GM19324 (cell line): Measurements from ENCODE around the gene ATP9B.
A peak's percentile ranks its signal among the peaks of the same experiment; 100 is the strongest.
"Not testable (repeated sequence)": the region's sequence is repeated elsewhere in the genome, so short reads cannot be mapped to it uniquely, and the experiment has no call there.

Experiments used
- ATAC-seq: cut with Tn5 transposase; IDR thresholded peaks from one replicate; pipeline ENCODE4 v1.9.1; 2021; ENCODE audit warnings: mild to moderate bottlenecking, moderate library complexity; ENCODE audit not compliant: unreplicated experiment, low FRiP score

ATP9B gene

DNA sequence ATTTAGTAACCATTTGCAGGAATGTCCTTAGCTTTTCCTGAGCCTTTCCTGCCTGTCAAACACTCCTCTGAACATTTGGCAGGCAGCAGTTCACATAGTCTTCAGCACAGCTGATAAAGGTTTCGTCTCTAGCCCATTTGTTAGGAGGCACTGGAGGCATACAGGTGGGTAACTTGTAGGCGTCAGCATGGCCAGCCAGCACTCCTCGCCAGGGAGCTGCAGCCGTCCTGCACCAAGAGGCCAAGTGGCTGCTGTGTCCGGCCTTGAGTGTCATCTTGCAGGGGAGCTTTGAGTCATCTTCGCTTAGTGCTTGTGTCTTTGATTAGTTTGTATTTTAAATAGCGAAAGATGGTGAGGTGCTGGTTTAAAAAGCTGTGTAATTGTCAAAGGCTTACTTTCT lies 206.3 kb downstream of the ATP9B start:
- ATAC-seq, result peak; percentile 63

DNA sequence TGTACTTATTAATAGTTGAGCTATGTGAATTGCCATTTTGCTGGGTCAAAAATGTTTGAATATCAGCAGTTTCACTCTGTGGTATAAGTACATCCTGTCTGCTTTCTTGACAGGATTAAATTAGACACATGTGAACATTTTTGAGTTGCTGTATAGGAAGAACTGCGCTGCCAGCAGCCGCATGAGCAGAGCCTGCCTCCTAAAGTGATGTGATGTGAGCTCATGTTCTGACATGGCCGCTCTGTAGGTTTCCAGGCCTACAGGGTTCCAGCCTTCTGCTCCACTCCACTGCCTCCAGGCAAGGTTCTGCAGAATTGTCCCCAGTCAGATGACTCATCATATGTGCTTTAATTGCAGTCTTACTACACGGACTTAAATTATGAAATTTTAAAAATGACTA lies 206.8 kb downstream of the ATP9B start:
- ATAC-seq, result peak; percentile 88

DNA sequence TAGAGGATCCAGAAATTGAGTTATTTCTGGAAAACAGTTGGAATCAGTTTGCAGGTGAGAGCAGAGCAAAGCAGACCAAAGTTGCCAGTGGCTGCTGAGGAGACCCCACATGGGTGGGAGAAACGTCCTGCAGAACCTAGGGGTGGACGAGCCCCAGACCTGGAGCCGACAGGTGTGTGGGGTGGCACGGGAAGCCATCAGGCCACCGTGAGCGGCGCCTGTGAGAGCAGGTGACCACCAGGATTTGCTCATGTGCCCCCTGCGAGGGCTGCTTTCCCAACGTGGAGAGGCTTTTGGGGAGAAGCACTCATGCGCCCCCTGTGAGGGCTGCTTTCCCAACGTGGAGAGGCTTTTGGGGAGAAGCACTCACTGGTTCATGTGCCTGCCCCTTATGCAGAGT lies 209.7 kb downstream of the ATP9B start:
- ATAC-seq, result no peak

DNA sequence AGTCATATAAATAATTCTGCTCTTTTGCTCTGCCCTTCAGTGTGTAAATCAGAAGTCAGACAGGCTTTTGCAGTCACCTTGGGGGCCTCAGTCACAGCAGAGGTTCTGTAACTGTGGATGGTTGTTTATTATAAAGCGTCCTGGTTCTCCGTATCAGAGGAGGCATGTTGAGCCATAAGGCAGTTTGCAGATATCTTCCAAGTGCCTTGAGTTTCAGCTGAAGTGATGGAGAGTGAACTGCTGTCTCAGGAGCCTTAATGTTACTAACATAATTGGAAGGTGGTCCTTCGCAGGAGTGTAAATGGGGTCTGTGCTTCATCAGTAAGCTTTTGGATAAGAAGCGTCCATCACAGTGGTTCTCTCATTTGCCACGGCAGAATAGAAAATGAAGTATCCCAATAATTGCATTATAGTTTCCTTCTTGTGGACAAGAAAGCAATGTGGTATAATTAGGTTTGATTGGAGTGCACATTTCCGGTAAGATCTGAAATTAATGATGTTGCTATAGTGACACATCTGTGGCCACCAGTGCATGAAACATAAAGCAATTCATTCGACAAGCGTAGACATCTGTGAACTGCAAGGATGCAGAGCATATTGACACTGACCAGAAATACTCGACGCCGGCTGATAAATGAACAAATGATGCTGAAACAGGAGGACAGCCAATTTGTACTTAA lies 214.1 kb downstream of the ATP9B start:
- no peak for ATAC-seq

DNA sequence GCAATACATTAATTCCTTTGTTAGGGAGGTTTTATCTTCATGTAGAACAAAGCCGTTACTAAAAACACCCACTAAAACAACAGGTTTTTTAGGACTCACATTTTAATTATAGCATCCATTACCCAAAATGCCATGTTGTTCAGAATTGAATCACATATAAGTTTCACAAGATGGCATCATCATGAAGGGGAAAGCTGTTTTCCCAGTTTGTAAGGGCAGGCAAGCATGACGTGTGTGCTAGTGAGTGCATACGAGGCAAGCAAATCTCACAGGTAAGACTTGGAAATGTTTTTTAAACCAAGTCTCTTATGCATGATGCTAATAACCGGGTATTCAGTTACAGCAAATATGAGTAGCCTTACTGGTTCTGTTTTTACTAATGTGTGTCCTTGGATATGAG lies 214.7 kb downstream of the ATP9B start:
- no peak for ATAC-seq

DNA sequence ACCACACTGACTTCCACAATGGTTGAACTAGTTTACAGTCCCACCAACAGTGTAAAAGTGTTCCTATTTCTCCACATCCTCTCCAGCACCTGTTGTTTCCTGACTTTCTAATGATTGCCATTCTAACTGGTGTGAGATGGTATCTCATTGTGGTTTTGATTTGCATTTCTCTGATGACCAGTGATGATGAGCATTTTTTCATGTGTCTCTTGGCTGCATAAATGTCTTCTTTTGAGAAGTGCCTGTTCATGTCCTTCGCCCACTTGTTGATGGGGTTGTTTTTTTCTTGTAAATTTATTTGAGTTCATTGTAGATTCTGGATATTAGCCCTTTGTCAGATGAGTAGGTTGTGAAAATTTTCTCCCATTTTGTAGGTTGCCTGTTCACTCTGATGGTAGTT lies 216.0 kb downstream of the ATP9B start:
- ATAC-seq, result not testable (repeated sequence)

DNA sequence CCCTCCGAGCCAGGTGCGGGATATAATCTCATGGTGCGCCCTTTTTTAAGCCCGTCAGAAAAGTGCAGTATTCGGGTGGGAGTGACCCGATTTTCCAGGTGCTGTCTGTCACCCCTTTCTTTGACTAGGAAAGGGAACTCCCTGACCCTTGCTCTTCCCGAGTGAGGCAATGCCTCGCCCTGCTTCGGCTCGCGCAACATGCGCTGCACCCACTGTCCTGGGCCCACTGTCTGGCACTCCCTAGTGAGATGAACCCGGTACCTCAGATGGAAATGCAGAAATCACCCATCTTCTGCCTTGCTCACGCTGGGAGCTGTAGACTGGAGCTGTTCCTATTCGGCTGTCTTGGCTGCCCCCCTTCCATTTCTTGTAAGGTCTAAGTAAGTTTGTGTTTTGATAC lies 221.2 kb downstream of the ATP9B start:
- not testable (repeated sequence) for ATAC-seq

DNA sequence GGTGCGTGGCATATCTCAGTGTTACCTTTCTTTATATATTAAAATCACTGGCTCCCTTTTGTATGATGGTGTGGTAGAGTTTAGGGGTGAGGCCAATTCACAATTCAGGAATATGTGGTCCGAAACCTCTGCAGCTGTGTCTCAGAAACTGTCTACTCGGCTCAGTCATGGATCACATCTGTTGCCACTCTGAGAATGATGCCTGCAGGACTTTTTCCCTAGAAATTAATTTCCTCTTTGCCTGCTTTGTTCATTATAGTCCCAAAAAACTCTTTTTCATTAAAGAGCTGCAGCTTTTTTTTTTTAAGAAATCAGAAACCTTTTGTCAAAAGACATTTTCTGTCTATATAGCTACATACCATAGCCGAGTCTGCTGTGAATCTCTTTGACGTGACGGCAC lies 221.7 kb downstream of the ATP9B start:
- no peak for ATAC-seq

DNA sequence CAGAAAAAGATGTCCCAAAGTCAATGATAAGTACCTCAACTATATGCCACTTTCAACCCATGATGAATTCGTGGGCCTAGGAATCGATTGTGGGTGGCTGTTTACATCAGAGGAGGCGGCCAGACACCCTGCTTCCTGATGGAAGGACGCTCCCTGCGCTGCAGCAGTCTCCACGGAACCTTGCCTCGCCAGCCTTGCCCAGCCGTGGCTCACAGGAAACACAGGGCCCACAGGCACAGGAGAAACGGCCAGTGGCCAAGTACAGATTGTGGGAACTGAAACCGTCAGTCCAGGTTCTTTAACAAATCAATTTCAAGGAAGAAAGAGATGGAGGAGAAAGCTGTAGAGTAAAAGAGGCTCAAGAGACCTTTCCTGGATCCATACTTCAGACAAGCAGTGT lies 225.0 kb downstream of the ATP9B start:
- no peak for ATAC-seq

DNA sequence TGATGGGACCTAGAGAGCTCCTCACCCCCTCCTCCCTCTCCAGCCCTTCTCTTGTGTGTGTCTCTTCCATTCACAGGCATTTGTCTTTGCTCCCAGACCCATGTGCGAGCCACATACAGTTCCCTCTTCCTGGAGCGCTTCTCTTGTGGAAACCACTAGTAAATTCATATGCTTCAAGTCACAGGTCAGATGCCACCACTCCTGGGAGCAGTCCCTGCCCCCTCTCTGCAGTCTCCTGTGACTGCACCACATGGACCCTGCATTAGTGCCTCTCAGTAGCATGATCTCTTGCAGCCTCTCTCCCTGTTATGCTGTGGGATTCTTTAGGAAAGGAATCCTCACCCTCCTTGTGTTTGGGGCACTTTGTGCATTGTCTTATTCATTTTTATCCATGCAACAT lies 230.1 kb downstream of the ATP9B start:
- ATAC-seq, result no peak

DNA sequence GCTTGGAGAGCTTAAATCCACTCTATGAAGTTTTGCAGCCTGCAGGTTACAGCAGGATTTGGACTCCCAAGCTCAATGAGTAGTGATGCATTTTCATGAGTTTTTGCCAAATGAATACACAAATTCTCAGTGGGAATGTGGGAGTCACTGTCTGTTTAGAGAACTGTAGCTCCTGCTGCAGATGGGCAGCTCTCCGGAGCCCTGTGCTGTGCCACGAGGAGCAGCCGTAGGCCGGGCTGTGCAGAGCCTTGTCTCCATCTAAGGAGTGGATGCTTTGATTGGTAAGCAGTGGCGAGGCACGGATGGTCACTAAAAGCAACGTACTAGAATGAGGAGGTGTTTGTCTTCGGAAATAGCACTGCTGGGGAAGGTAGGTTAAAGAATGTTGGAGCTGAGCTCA lies 230.5 kb downstream of the ATP9B start:
- ATAC-seq, result no peak

DNA sequence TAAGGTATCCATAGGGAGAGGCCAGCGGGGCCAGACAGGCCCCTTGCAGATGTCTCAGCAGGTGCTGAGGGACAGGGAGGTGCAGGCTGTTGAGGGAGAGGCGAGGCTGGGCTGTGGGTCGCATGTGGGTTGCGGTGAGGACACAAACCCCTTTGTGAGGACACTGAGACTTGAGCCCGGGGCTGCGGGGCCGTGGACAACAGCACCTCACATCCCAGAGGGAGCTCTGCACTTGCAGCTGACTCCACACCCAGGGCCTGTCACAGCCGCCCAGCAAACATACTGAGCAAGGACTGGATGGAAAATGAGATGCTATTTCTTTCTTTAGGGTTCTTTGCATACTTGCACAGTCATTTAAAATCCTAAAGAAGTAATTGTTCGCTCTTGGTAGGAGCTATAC lies 231.2 kb downstream of the ATP9B start:
- no peak for ATAC-seq

DNA sequence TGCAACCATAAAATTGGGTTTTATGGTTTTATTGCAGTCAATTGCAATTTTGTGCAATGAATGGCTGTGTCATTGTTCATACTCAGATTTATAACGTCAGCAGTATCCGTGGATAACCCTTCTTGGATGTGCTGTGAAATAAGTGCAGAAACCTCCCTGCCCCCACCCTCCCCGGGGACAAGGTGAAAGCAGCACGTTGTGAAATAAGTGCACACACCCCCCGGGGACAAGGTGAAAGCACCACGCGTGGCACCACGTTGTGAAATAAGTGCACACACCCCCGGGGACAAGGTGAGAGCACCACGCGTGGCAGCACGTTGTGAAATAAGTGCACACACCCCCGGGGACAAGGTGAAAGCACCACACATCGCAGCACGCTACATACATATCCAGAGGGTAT lies 232.9 kb downstream of the ATP9B start:
- no peak for ATAC-seq

DNA sequence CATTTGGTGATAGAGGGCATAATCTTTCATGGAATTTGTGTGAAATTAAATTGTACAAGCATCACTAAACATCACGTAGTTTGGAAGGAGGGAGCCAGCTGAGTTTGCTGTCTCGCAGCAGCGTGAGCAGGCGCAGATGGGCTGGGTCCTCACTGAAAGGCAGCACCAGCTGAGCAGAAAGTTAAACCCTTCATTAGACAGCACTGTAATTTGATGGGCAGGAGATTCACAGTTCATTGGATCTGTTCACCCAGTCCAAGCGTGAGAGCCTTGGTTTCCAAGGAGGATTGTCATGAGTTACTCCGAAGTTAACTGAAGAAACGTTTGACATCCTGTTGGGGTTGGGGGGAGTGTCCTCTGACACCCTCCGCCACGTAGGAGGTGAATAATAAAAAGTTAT lies 236.7 kb downstream of the ATP9B start:
- no peak for ATAC-seq

DNA sequence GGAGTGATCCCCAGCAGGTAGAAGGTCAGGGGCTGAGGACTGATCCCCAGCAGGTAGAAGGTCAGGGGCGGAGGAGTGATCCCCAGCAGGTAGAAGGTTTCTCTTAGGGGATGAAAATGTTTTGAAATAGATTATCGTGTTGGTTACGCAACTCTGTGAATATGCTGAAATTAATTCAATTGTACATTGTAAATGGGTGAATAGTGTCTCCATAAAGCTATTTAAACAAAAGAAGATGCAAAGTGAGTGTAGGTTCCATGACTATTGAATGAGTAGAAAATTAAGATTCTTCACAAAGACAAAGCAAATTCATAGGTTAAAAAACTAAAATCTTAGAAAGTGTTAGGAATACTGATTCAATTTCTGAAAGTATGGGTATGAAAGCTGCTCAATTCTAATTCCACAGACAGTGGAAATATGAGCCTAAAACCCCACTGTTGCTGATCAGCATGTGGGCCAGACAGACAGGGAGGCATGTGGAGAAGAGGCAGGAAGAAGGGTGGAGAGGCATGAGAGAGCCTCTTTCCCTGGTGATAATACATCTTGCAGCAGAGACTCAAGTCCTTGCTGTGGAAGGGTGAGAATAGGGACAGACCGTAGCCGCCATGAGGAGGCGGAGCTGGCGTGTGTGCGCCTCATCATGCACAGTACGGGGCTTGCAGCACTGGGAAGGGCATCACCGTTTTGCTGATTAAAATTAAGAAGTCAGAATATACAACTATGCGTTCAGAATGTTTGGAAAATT lies 240.6 kb downstream of the ATP9B start:
- no peak for ATAC-seq

DNA sequence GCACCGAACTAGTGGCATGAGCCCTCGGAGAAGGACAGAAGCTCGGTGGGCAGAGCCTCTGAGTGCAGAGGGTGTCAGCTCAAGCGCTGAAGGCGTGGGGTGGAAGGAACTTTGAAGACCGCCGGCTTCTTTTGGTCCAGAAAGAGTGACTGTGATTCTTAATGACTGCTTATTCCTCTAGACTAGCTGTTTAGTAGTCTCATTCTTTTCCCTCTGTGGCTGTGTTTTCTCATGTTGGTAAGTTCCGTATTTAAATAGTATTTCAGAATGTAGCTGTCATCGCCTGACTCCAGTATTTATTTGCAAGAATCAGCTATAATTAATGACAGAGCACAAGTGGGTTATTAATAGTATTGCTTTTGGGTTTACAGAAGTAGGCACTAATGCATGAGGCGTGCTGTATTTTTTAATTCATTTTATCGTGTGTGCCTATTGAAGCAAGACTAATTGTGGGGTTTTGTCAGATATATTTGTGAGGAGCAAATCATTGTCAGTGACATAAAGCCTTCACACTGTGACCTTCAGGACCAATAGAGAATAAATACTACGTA lies 245.7 kb downstream of the ATP9B start:
- no peak for ATAC-seq

DNA sequence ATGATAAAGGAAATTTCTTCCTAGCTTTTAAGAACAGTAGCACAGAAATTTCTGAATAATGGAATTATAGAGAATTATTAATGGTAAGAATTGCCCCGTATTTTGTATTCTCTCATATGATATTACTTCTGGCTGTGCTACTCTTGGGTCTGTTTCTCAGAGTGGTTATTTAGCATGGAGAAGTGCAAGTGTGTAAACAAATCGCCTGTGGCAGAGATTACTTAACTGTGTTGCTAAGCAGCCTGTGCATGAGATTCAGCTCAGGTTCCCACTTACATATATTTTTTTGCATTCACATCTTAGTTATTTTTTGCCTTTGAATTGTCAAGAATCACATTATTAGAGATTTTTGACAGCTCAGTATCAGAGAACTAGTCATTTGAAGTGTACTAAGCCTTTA lies 246.4 kb downstream of the ATP9B start:
- no peak for ATAC-seq

DNA sequence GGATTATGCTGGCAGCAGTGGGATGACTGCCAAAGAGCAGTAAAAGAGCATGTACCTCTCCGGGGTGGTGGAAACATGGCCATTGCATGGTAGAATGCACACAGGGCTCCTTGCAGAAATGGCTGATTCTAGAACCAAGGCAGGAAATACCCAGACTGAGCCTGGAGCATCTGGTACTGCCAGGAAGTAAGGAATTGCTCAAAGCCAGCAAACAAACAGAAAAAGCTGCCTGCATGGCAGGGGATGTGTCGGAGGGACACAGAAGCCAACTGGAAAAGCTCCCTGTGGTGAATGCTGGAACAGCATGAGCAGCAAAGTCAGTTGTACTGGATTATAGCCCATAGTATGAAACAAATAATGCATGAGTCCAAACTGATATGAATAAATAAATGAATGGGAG lies 248.5 kb downstream of the ATP9B start:
- ATAC-seq, result no peak

DNA sequence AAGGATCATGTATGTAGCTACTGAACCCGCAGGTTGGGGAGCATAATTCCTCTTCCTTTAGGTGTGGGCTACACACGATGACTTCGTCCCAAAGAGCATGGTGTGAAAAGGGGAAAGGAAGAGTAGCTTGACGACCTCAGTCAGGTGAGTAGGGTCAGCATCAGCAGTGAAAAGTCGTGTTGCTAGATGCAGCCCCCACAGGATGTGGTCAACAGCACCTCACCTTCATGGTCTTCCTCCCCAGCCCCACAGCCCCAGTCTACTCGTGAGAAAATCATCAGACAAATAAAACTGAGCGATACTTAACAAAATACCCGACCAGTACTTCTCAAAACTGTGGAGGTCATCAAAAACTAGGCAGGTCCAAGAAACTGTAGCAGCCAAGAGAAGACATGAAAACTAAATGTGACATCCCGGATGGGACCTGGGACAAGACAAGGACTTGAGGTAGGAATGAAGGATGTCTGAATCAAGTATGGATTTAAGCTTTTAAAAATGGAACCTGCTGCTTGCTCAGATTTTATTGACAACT lies 249.0 kb downstream of the ATP9B start:
- no peak for ATAC-seq

DNA sequence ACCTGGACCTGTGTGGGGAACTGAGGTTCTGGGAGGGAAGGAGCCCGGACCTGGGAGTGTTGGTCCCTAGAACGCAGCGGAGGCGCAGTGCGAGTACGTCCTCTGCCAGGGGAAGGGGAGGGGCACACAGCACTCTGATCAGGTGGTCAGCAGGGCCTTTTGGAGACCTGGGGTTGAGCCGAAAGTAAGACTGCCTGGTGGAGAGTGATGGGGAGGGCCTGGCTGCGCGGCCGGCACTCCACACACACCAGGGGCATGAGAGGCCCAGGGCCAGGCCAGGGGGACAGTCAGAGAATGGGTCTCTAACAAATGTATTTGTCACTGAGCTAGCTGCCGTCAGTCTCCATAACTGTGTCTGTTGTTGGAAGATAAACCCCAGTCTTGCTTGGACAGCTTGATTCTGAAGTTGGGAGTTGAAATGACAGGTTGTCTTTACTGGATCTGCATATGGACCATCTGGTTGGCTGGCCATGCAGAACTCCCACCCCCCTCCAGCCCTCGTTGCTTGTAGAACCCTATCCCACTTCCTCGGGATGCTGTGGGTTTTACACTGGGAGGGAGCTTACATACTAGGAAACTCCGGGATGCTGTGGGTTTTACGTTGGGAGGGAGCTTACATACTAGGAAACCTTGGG lies 251.1 kb downstream of the ATP9B start:
- ATAC-seq, result no peak

DNA sequence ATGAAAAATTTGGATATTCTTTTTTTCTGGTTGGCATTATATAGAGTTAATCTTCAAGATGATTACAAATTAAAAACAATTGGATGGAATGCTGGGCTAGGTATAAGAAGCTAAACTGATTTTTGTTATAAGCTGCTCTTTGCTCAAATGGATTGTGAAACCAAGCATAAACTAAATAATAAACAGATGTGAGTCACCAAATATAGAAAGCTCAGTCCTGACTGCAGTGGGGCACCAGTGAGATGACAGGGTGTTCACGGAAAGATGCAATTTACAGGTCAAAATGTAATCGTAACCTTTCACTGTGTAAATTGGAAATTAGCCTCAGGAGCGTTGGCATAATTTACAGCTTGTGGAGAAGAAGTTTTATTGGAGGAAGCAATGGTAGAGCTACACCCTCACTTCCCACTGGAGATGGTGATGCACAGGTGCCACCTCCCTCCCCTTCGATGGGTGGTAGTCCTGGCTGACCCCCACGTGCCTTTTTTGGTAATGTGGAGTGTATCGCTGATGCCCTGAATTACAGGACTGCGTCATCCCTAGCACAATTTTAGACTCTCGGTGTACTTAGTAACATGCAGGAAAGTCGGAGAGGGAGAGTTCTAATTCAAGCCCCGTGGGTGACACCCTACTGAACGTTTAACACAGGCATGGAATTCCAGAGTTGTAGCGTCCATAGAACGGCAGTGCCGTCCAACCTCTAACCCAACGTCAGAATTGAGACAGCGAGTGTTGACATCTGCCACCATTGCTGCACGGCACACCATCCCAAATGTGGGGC lies 252.6 kb downstream of the ATP9B start:
- ATAC-seq, result no peak
